Kidney (tissue), 14 donors: ENCODE results near the gene AACS. TPM values are rescaled to one million over a fixed set of nuclear protein-coding genes. Genes with fewer than 3 reads are reported as not detected.
"Not testable (repeated sequence)": the region's sequence is repeated elsewhere in the genome, so short reads cannot be mapped to it uniquely, and the experiment has no call there.

Source experiments
- DNase-seq, 5 donors: peaks; one replicate each; pipeline ENCODE4 v3.0.0-alpha.2; 2013 to 2020
- FAIRE-seq: peaks from 2 replicates; lab custom pipeline; 2012; peaks lifted over from hg19 to GRCh38; lab: Jason Lieb, UNC
- H3K27ac ChIP-seq, 2 donors: one replicate each; pipeline ENCODE4 v1.7.0; 2013; ENCODE audit warnings: low read depth in 2 of 2, low read length in 2 of 2, inconsistent platforms in 1 of 2
- H3K27me3 ChIP-seq: one replicate; pipeline ENCODE4 v1.7.1; 2013; ENCODE audit warnings: low read length, inconsistent platforms; ENCODE audit not compliant: control insufficient read depth, insufficient read depth
- H3K36me3 ChIP-seq, 3 donors: one replicate each; pipeline versions ENCODE4 v1.7.0 to v1.7.1; 2013; ENCODE audit warnings: low read length in 3 of 3, control low read depth in 1 of 3, inconsistent platforms in 1 of 3; ENCODE audit not compliant: insufficient read depth in 3 of 3, control insufficient read depth in 2 of 3
- H3K4me1 ChIP-seq, 3 donors: one replicate each; pipeline versions ENCODE4 v1.7.0 to v1.7.1; 2013; ENCODE audit warnings: low read length in 3 of 3, inconsistent platforms in 1 of 3, low read depth in 1 of 3; ENCODE audit not compliant: control insufficient read depth in 2 of 3, insufficient read depth in 2 of 3
- H3K4me3 ChIP-seq, 3 donors: one replicate each; pipeline versions ENCODE4 v1.7.0 to v1.8.1; 2013; ENCODE audit warnings: low read length in 3 of 3, control low read depth in 1 of 3, inconsistent platforms in 1 of 3
- H3K9ac ChIP-seq, 3 donors: one replicate each; pipeline versions ENCODE4 v1.7.0 to v1.7.1; 2013; ENCODE audit warnings: low read length in 3 of 3, control low read depth in 1 of 3, inconsistent platforms in 1 of 3
- H3K9me3 ChIP-seq, 3 donors: one replicate each; pipeline versions ENCODE4 v1.7.0 to v1.7.1; 2013; ENCODE audit warnings: low read length in 3 of 3, control low read depth in 1 of 3, inconsistent platforms in 1 of 3; ENCODE audit not compliant: control insufficient read depth in 2 of 3, insufficient read depth in 1 of 3
- CTCF ChIP-seq: IDR thresholded peaks from 3 replicates; pipeline ENCODE4 v1.5.1; 2012; ENCODE audit warnings: mild to moderate bottlenecking, moderate library complexity, borderline replicate concordance; ENCODE audit not compliant: insufficient read depth; ENCODE audit errors: extremely low read depth
- intact Hi-C: fragments of 100-400 bp; cut with DNase I; formaldehyde crosslinking; loops from one replicate; pipeline ENCODE4 v1.11.1; 2022
- polyA plus RNA-seq: library from polyadenylated mRNA; stranded (reverse); fragments of 350-450 nt; fragmentation: Illumina TruSeq; extraction: RNeasy Lipid Tissue Mini Kit (QIAGEN cat#74804); gene quantifications from one replicate; pipeline ENCODE4 v1.2.3, GENCODE V29; 2014; ENCODE audit warnings: low read depth, low replicate concordance; ENCODE audit not compliant: insufficient read depth
- total RNA-seq: library from RNA; stranded (reverse); fragmentation: NEBNext Ultra II Directional; extraction: Animal tissue kit (Norgen Biotek cat#: 25700); gene quantifications from one replicate; pipeline ENCODE4 v1.2.1, GENCODE V29; 2021
- donor health status: control.
- donor health status: control.
- donor health status: control.
- donor health status: control.
- donor health status: control.
- donor health status: DM: yes; HTN: yes; CAD: no.
- donor health status: Normal renal cell carcinoma (clear cell type).

The AACS gene
- total and polyA plus RNA-seq, 2 donors from 2014 or later = 20.9 TPM

- H3K27ac ChIP-seq = no peak overlapping the region
- FAIRE-seq (no peak), DNase-seq (no peak)
- no peaks in the 10 kb centered on the region for H3K27me3 ChIP-seq
- no peak overlapping the region for H3K9ac ChIP-seq
- no peaks in the 10 kb centered on the region for H3K36me3 ChIP-seq
- H3K4me1 ChIP-seq = peaks cover 0 to 5% (median 0%) of the 10 kb centered on the region in 3 donors
- no peak for TF ChIP-seq CTCF
- intact Hi-C loops = no loop called here
- H3K9me3 ChIP-seq = no peaks in the 10 kb centered on the region
- no peak overlapping the region for H3K4me3 ChIP-seq
Measured at GRCh38 chr12:125061229-125061628, 4.0 kb upstream of the AACS start.

GRCh38 chr12:125063522-125063921 is 1.7 kb upstream of the AACS start:
- not testable (repeated sequence) for FAIRE-seq, DNase-seq, H3K36me3 ChIP-seq

GRCh38 chr12:125064492-125064891 is 743 bp upstream of the AACS start:
- H3K9me3 ChIP-seq = no peaks in the 10 kb centered on the region
- DNase-seq = peak in 2 of 5 donors; percentile 20 to 34
- no peaks in the 10 kb centered on the region for H3K36me3 ChIP-seq
- FAIRE-seq = no peak
- H3K27me3 ChIP-seq = no peaks in the 10 kb centered on the region
- peaks cover 0 to 6% (median 0%) of the 10 kb centered on the region in 3 donors for H3K4me1 ChIP-seq
- peak overlapping the region in 2 of 3 donors; percentile 42 to 49 for H3K9ac ChIP-seq
- H3K4me3 ChIP-seq = peak overlapping the region; percentile 73 to 81 (median 76)
- intact Hi-C loops = no loop called here
- no peak overlapping the region for H3K27ac ChIP-seq
- no peak for TF ChIP-seq CTCF

More at GRCh38 chr12:125063522-125063921, 1.7 kb upstream of the AACS start:
- H3K9ac ChIP-seq, H3K9me3 ChIP-seq, intact Hi-C loops, H3K27me3 ChIP-seq, H3K4me3 ChIP-seq, H3K4me1 ChIP-seq, H3K27ac ChIP-seq: not testable (repeated sequence)

- Histone ChIP-seq H3K27ac (peak overlapping the region in 1 of 2 donors; percentile 7), H3K9ac (peak overlapping the region; percentile 35 to 75 (median 41)), H3K9me3 (no peaks in the 10 kb centered on the region), H3K4me3 (peak overlapping the region; percentile 69 to 81 (median 75)), H3K36me3 (no peaks in the 10 kb centered on the region), H3K27me3 (no peaks in the 10 kb centered on the region), H3K4me1 (peaks cover 0 to 8% (median 0%) of the 10 kb centered on the region in 3 donors)
- TF ChIP-seq CTCF = no peak
- FAIRE-seq (no peak), DNase-seq (peak in 1 of 5 donors; percentile 7)
- intact Hi-C loops = no loop called here
Measured at GRCh38 chr12:125065919-125066570, 810 bp downstream of the AACS start.
